ENCODE data around the gene BPTF.
"Not testable (repeated sequence)": the region's sequence is repeated elsewhere in the genome, so short reads cannot be mapped to it uniquely, and the experiment has no call there.

BPTF gene

GRCh38 chr17:67836205-67836987 lies 11.1 kb downstream of the BPTF start:
- no peak for DNase-seq

DNA sequence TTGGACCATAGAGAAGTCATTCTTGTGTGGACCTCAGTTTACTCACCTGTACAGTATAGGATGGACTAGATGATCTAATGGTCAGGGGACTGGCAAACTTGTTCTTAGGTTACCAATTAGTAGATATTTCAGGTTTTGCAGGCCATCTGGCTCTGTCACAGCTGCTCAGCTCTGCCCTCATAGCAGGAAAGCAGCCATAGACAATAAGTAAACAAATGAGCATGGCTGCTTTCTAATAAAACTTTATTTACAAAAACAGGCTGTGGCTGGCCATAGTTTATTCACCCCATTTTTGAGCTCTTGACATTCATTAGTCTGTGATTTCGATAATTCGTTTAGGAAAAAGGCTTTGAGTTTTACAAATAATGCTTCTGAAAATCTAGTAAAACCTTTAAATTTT lies 12.7 kb downstream of the BPTF start:
- DNase-seq, result no peak

GRCh38 chr17:67838538-67838937 lies 13.2 kb downstream of the BPTF start:
- no peak for DNase-seq

DNA sequence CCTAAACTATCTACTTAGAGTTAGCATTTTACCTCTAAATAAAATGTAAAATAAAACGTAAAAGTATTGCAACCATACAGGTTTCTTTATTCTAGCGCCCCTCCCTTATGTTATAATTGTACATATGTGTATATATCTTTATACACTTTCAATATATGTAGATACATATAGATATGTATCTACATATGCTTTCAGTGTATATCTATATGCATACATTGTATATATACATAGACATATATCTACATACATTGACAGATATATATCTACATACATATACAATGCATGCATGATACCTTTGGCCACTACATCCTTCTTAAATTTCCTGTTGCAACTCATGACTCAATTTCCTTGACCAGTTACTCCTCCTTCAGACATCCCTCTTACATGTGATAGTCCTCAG lies 16.7 kb downstream of the BPTF start:
- no peak for DNase-seq

GRCh38 chr17:67842648-67843047 lies 17.3 kb downstream of the BPTF start:
- DNase-seq, result no peak

- DNase-seq, result no peak
Observed at GRCh38 chr17:67845374-67845773, 20.1 kb downstream of the BPTF start.

- DNase-seq, result not testable (repeated sequence)
Observed at GRCh38 chr17:67848189-67848588, 22.9 kb downstream of the BPTF start.

DNA sequence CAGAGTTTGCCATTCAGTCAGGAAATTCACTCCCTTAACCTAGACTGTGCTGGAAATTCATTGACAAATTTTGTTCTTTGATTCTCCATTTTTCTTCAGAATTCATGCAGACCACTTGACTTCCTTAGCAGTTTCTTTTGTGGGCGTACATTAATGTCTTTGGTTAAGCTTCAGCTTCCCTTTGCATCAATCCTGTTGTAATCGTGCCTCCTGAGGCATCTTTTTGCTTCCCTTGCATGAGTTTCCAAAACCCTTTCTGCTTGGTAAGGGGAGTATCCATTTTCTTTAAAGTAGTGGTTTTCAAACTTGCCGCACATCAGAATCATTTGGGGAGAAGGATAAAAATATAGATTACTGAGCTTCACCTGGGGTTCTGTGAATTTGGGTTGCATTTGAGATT lies 23.5 kb downstream of the BPTF start:
- DNase-seq, result not testable (repeated sequence)

- no peak for DNase-seq
Observed at GRCh38 chr17:67850991-67851631, 25.8 kb downstream of the BPTF start.

DNA sequence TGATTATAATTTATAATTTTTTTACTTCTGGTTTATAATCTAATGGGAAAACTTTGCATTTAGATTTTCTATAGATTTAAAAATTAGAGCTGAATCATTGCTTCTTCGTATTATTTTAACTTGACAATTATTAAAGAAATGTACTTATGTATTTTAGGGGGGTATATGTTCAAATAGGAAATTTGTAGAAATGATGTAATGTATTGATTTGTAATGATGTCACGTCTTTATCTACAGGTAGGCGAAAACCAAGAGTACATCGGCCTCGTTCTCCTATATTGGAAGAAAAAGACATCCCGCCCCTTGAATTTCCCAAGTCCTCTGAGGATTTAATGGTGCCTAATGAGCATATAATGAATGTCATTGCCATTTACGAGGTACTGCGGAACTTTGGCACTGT lies 28.4 kb downstream of the BPTF start:
- DNase-seq, result no peak

DNA sequence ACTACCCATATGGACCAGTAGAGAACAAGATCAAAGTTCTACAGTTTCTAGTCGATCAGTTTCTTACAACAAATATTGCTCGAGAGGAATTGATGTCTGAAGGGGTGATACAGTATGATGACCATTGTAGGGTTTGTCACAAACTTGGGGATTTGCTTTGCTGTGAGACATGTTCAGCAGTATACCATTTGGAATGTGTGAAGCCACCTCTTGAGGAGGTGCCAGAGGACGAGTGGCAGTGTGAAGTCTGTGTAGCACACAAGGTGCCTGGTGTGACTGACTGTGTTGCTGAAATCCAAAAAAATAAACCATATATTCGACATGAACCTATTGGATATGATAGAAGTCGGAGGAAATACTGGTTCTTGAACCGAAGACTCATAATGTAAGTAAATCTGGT lies 29.1 kb downstream of the BPTF start:
- no peak for DNase-seq

GRCh38 chr17:67855504-67856324 lies 30.4 kb downstream of the BPTF start:
- DNase-seq, result peak; percentile 91

GRCh38 chr17:67856402-67856801 lies 31.1 kb downstream of the BPTF start:
- DNase-seq, result not testable (repeated sequence)

DNA sequence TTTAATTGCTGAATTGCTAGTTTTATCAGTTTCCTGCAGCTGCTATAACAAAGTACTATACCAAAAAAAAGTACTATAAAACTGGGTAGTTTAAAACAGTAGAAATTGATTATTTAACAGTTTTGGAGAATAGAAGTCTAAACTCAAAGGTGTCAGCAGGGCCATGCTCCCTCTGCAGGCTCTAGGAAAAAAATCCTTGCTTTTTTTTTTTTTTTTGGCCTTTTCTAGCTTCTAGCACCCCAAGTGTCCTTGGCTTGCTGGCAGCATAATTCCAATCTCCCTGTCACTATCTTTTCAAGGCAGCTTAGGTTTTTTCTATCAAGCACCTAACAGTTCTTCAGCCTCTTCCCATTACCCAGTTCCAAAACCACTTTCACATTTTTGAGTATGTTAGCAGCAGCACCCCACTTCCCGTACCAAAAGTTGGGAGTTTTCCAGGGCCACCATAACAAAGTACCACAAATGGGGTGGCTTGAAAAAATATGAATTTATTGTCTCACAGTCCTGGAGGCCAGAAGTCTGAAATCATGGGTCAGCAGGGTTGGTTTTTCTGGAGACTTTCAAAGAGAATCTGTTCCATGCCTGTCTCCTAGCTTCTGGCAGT lies 37.4 kb downstream of the BPTF start:
- peak; percentile 51 for DNase-seq

- DNase-seq, result no peak
Observed at GRCh38 chr17:67863624-67864247, 38.4 kb downstream of the BPTF start.

- no peak for DNase-seq
Observed at GRCh38 chr17:67865438-67865837, 40.1 kb downstream of the BPTF start.

GRCh38 chr17:67867591-67867990 lies 42.3 kb downstream of the BPTF start:
- peak; percentile 11 for DNase-seq

- no peak for DNase-seq
Observed at GRCh38 chr17:67868176-67868575, 42.9 kb downstream of the BPTF start.

DNA sequence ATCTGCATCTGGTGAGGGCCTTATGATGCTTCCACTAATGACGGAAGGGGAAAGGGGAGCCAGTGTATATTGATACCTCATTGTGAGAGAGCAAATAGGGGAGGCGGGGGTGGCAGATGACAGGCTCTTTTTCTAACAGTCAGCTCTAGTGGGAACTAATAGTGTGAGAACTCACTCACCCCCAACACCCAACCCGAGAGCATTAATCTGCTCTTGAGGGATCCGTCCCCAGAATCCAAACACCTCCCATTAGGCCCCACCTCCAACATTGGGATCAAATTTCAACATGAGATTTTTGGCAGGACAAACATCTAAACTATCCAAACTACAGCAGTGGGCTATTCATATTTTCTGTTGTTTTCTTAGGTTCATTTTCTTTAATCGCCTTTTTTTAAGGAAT lies 54.4 kb downstream of the BPTF start:
- DNase-seq, result no peak

GRCh38 chr17:67881083-67881482 lies 55.8 kb downstream of the BPTF start:
- DNase-seq, result no peak

GRCh38 chr17:67884741-67885140 lies 59.4 kb downstream of the BPTF start:
- DNase-seq, result no peak

DNA sequence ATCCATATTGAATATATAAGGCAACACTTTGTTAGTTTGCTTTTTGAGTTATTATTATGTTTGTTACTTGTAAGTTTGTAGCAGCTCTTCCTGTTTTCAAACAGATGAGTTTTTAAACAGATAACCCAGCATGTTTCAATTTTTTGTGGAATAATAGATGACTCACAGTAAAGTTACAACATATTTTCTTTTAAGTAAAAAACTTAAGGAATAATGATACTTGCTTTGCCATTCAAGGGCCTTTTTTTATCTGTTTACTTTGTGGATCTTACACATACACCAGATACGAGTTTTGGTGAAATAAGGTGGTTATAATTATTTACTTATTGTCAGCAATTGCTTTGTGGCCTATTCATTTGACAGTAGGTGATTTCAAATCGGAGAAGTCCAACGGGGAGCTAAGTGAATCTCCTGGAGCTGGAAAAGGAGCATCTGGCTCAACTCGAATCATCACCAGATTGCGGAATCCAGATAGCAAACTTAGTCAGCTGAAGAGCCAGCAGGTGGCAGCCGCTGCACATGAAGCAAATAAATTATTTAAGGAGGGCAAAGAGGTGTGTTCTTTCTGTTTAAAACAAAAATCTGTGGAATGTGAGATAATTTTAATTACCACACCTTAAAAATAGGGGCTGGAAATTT lies 66.3 kb downstream of the BPTF start:
- DNase-seq, result no peak

All from hematopoietic multipotent progenitor cell treated with erythropoietin and hydrocortisone succinate and interleukin-3 and kit ligand, for 4 days (in vitro differentiated cells).